HG02759 (cell line): ENCODE measurements around the gene SLC38A10.

Experiments used
- ATAC-seq: cut with Tn5 transposase; IDR thresholded peaks from one replicate; pipeline ENCODE4 v1.9.1; 2021; ENCODE audit warnings: mild to moderate bottlenecking, moderate library complexity; ENCODE audit not compliant: unreplicated experiment

Gene SLC38A10

DNA sequence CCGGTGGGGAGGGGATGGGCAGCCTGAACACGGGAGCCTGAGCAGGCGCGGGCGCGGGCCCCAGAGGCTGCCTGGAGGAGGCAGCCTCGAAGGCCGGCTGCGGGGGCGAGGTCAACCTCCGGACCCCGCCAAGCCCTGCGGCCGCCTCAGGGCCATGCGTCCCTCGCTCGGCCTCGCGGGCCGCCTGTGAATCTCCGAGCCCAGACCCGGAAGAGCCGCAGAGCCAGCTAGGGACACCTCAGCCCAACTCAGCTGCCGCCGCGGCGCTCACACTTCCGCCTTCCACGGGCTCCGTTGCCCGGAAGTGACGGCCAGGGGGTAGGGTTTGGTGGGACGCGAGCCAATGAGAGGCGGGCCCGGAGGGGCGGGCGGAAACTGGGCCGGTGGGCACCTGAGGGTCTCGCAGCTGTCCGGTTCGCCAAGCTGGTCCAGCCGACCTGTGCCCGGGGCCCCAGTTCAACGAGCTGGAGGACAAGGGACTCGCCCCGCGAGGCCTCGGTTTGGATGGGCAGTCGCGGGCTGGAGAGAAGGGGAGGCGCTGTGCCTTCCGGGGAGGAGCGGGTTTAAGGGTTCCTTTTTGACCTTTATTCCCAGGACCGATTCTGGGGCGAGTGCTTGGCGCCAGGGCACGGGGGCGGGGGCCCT is at the start of gene SLC38A10:
Gene SLC38A10 (minus strand): TSS at position 277 of the 645 bp plus-strand sequence. CDS start 386 bp downstream, outside the sequence.
- ATAC-seq, result peak; percentile 87

GRCh38 chr17:81342269-81343070 is 47.4 kb upstream of the SLC38A10 start:
- no peak for ATAC-seq

GRCh38 chr17:81341516-81342268 is 46.6 kb upstream of the SLC38A10 start:
- ATAC-seq, result no peak

DNA sequence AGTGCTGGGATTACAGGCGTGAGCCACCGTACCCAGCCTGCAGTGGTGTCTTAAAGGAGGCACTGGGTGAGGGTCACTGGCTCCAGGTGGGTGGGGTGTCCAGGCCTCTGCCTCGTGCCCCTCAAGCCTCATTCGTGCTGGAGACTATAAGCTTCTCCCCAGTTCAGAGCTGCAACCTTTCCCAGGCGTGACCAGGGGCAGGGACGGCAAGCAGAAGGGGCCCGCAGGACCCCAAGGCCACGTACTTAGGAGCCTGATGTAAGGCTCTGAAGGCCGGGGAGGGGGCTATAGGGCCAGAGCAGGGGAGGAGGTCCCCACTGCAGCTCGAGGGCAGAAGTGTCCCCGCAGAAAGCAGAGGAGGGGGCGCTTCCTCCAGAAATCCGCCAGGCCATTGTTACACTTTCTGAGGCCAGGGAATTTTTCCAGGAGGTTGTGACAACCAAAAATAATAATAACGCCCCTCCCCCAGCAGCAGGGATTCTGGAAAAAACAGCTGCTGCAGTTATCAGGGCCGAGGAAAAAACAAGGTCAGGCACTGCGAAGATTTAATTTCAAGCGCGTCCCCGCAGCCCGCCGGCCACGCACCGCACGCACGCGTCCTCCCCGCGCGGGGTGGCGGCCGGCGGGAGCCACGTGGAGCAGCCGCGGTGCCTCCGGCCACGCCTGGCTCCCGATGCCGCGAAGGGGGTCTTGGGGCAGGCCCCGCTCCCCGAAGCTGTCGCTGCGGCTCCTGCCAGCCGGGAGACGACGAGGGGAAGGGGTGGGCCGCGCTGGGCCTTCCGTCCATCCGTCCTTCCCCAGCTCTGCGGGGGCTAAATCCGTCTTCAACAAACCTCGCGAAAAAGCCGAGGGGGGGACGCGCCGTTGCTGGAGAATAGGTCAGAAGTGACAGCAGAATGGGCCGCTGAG is 45.8 kb upstream of the SLC38A10 start:
- no peak for ATAC-seq

- ATAC-seq, result no peak
Measured at GRCh38 chr17:81339534-81340296, 44.6 kb upstream of the SLC38A10 start.

DNA sequence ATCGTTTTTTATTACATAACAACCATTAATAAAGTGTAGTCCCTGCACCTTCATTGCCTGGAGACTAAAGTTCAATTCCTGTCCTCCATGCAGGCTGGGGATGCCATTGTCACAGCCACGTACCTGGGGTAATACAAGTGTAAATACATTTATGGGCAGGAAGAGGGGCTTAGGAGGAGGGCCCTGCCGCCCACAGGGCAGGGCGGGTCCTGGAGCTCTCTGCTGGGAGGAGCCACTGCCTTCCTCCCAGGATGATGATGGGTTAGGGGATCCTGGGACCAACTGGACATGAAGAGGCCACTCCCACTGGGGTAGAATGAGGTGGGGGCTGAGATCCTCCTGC is 44.1 kb upstream of the SLC38A10 start:
- ATAC-seq, result no peak

GRCh38 chr17:81338274-81339190 is 43.4 kb upstream of the SLC38A10 start:
- no peak for ATAC-seq

DNA sequence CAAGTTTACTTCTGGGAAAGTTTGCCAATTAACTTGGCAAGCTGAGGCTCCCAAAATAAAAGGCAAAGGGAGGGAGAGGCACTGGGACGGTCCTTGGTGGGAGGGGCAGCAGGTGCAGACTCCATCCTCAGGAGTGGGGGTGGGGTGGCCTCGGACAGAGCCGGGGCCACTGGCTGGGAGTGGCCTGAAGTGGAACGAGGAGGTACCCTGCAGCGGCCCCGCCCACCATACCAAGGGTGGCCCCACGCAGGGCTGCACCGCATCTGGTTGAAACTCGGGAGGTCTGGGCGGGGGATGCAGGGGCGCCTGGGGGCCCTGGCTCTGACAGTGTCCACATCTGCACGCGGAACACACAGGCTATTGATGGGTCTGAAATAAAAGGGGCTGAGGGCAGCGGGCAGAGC is 42.4 kb upstream of the SLC38A10 start:
- ATAC-seq, result no peak

DNA sequence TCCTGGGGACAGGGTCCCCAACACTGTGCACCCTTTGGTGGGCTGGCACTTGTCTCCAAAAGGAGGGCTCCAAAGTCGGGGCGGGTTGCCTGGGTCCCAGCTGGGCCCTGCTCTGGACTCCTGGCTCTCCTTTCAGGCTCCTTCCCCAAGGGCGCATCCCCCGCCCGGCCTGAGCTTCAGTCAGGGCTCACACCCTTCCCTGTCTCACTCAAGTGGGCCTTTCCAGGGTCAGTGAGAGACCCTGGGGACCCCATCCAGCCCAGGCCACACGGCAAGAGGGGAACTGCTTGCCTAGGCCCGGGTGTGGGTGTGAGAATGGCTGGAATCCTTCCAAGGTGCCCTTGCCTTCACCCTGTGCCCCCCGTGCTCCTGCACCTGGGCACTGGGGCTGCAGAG is 41.8 kb upstream of the SLC38A10 start:
- ATAC-seq, result no peak

- ATAC-seq, result no peak
Measured at GRCh38 chr17:81336296-81336929, 41.3 kb upstream of the SLC38A10 start.

DNA sequence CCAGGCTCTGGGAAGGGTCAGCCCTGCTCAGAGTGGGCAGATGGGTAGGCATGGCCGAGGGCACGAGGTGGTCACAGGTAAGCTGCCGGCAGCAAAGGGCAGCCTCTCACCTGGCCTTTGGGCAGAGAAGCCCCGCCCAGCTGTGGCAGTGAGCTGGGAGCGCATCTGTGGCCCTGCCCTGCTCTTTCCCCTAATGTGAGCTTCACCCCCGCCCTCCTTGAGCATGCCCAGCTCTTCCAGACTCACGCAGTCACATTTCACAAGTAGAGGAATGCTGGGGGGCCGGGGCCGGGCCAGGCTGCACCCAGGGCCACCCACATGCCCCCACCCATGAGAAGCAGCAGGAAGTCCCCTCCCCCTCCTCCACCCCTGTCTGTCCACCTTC is 40.7 kb upstream of the SLC38A10 start:
- ATAC-seq, result no peak

DNA sequence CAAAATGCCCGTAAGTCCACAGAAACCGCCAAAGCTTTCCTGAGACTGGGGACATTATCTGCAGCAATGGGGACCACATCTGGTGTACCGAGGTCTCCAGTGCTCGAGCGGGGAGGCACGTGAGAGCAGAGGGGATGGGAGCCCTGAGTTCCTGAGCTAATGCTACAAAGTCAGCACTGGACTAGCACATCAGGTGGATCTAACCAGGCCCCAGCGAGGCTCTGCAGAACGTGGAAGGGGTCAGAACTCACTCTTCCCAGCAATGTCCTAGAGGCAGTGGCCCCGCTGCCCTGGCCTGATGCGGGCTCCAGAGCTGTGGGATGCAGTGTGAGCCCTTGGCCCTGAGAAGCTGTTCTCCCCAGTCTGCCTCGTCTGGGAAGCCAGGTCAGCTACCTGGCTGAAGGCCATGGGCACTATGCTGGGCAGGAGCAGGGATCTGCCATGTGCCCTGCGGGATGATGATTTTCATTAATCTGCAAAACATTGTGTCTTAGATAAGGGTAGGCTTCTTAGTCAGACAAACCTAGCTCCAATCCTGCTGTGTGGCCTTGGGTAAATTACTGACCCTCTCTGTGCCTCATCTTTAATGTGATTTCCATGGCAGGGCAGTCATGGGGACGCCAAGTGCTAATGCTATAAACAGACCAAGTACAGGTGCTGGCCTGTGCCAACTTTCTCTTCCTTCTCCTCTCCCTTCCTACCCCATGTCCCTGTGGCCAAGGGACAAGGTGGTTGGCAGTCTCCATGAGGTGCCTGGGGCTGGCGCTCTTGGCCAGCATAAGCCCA is 40.1 kb upstream of the SLC38A10 start:
- ATAC-seq, result no peak

DNA sequence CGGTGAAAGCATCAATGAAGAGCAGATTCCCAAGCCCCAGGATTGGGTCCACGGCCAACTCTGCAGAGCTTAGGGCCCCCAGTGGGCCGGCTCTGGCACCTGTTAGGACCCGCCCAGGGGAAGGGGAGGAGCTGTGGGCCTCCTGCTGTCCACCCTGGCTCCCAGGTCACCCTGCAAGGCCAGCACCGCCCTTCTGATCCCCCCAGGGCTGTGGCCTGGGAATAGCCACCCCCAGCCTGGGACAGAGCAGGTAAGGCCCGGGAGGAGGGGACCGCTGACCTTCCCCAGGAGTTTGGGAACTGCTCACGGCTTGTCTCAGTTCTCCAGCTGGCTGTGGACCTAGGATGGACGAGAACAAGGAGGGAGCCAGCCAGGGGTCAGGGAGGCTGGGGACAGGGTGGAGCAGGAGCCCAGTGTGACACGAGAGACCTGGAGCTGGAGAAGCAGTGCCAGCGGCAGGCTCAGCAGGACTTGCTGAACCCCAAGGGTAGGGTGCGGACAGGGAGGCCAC is 39.3 kb upstream of the SLC38A10 start:
- ATAC-seq, result no peak

DNA sequence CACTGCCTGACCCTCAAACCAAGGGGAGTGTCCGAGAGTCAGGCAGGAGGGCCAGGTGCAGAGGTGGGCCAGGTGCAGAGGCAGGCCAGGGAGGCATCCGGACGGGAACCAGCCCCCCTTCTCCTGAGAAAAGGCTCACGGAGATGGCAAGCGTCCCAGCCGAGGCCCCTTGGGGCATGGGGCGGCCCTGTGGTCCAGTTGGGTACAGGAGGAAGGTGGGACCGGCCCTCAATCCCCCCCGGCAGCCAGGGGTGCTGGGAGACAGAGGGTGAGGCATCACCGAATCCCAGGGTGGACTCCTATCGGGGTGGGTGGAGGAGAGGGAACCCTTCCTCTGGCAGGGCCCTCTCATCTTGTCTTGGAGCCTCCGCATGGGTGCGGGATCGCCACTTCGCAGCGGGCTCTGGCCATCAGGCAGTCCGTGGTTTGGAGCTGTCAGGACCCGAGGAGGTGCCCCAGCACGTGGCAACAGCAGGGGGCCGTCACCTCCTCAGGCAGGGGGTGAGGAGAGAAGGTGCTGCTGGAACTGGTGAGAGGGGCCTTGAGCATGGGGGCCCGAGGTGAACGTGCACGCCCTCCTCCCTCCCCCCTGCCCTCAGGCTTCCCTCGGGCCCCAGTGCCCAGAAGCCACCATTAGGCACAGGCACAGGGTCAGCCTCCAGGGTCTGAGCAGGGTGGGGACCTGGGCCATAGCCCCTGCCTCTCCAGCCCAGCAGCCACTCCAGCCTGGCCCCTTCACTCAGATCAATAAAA is 38.7 kb upstream of the SLC38A10 start:
- no peak for ATAC-seq

GRCh38 chr17:81332914-81333528 is 37.9 kb upstream of the SLC38A10 start:
- ATAC-seq, result no peak

DNA sequence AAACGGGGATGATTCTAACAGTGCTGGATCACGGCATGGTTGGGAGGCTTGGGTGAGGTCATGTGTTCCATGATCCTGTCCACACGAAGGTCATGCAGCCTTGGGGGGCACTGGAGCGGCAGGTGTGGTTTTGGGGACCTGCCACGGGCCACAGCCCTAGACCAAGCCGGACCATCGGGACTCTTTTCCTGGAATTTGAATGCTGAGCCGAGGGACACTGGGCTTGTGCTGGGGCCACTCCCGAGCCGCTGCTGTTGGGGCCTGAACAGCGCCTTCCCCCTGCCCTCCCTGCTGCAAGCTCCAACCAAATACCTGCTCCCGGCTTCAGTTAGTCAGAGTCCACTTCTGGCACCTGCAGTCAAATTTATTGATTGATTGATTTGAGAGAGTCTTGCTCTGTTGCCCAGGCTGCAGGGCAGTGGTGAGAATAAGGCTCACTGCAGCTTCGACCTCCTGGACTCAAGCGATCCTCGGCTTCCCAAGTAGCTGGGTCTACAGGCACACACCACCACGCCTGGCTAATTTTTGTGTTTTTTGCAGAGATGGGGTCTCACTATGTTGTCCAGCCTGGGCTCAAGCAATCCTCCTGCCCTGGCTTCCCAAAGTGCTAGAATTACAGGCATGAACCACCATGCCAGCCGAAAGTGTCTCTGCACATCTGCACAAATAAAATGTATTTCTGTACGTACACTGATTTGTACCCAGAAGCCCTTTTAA is 37.2 kb upstream of the SLC38A10 start:
- ATAC-seq, result no peak
